CD4-positive, alpha-beta T cell (primary cell): Measurements from ENCODE around the gene GABRA5. TPM values are rescaled to one million over a fixed set of nuclear protein-coding genes. Genes with fewer than 3 reads are reported as not detected.

Experiments used
- ATAC-seq: fragments of 200-7000 bp; cut with Tn5 transposase; one replicate; pipeline ENCODE4 v1.10.0; 2022; ENCODE audit warnings: mild to moderate bottlenecking; ENCODE audit not compliant: poor library complexity
- CTCF ChIA-PET: fragments of 350-600 bp; sonication (Branson Sonifier 250); formaldehyde crosslinking; loops from one replicate; lab custom pipeline; 2021; ENCODE audit warnings: antibody characterized with exemption, inconsistent platforms; lab: Charles Lee
- POLR2A ChIA-PET: fragments of 350-600 bp; sonication (Branson Sonifier 250); formaldehyde crosslinking; loops from one replicate; lab custom pipeline; 2021; ENCODE audit warnings: antibody characterized with exemption, inconsistent platforms; lab: Charles Lee
- DNase-seq, 14 experiments: peaks; one replicate each; pipeline ENCODE4 v3.0.0-alpha.2; 2013 to 2020; ENCODE audit warnings: mixed read lengths in 2 of 14
- H3K27ac ChIP-seq, 2 donors: one replicate each; pipeline versions ENCODE4 v1.5.1 to v1.7.0; 2013; ENCODE audit warnings: low read length in 2 of 2, low read depth in 1 of 2, mild to moderate bottlenecking in 1 of 2
- H3K27me3 ChIP-seq, 2 experiments: 1 replicate in 1 of 2; 2 replicates in 1 of 2; pipeline versions ENCODE4 v1.6.1 to v1.7.0; 2013; ENCODE audit warnings: low read length in 2 of 2, control low read depth in 1 of 2, mild to moderate bottlenecking in 1 of 2, moderate library complexity in 1 of 2; ENCODE audit not compliant: insufficient read depth in 2 of 2, control insufficient read depth in 1 of 2
- H3K36me3 ChIP-seq: one replicate; pipeline ENCODE4 v1.6.1; 2013; ENCODE audit warnings: low read length, control low read depth; ENCODE audit not compliant: insufficient read depth
- H3K4me1 ChIP-seq: one replicate; pipeline ENCODE4 v1.6.1; 2013; ENCODE audit warnings: low read length, control low read depth; ENCODE audit not compliant: insufficient read depth
- H3K4me3 ChIP-seq: one replicate; pipeline ENCODE4 v1.5.1; 2013; ENCODE audit warnings: mild to moderate bottlenecking, low read length, moderate library complexity
- H3K9me3 ChIP-seq, 2 experiments: 1 replicate in 1 of 2; 2 replicates in 1 of 2; pipeline versions ENCODE4 v1.6.1 to v1.7.0; 2013; ENCODE audit warnings: low read length in 2 of 2, mild to moderate bottlenecking in 2 of 2, control low read depth in 1 of 2, moderate library complexity in 1 of 2; ENCODE audit not compliant: control insufficient read depth in 1 of 2, insufficient read depth in 1 of 2
- H3K27ac Mint-ChIP-seq: one replicate; pipeline ENCODE4 v1.8.0; 2020; ENCODE audit warnings: mixed read lengths
- H3K27me3 Mint-ChIP-seq: one replicate; pipeline ENCODE4 v1.8.0; 2021; ENCODE audit warnings: mixed read lengths
- H3K36me3 Mint-ChIP-seq: one replicate; pipeline ENCODE4 v1.8.0; 2021; ENCODE audit warnings: low read depth, mixed read lengths
- H3K4me1 Mint-ChIP-seq: one replicate; pipeline ENCODE4 v1.8.0; 2021; ENCODE audit warnings: low read depth, mixed read lengths
- H3K4me3 Mint-ChIP-seq: one replicate; pipeline ENCODE4 v1.8.0; 2020; ENCODE audit warnings: mild to moderate bottlenecking, mixed read lengths
- H3K9me3 Mint-ChIP-seq: one replicate; pipeline ENCODE4 v1.8.0; 2020; ENCODE audit warnings: mixed read lengths
- CTCF ChIP-seq: fragments of 200-600 bp; IDR thresholded peaks from one replicate; pipeline ENCODE4 v1.8.0; 2022; ENCODE audit warnings: antibody characterized with exemption, mild to moderate bottlenecking
- intact Hi-C, 2 experiments: fragments of 100-400 bp; cut with DNase I in 1 of 2; cut with micrococcal nuclease in 1 of 2; formaldehyde crosslinking; loops; one replicate each; pipeline versions ENCODE4 v1.15.1 to v1.9.0; 2023 to 2025; cut with DNase I, micrococcal nuclease
- total RNA-seq, 174 experiments: library from RNA in 2 of 174; stranded (reverse) in 2 of 174; gene quantifications; one replicate each; pipeline ENCODE4 v1.2.3 and lab custom pipeline; 2021 to 2026

The GABRA5 gene
- total RNA-seq, 2 experiments from 2014 or later, result not detected

DNA sequence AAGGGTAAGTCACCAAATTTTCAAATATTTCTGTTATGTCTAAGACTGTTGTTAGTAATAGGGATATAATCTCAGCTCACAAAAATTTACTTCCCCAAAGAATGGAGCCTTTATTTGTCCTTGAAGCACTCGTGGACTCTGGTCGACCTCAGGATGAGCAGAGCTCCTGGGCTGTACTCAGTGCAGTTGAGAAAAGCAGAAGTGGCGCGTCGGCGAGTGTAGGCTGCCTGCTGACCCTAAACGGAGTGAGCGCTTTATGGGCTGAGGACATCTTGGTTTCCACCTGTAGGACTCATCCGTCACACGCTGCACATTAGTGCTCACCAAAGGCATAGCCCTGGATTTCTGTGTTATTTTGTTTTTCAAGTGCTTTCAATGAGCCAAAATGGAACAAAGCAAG lies 11.0 kb downstream of the GABRA5 start:
- Mint-ChIP-seq H3K27ac (no peak overlapping the region), H3K36me3 (no peaks in the 10 kb centered on the region), H3K9me3 (no peaks in the 10 kb centered on the region), H3K27me3 (no peaks in the 10 kb centered on the region), H3K4me1 (no peaks in the 10 kb centered on the region), H3K4me3 (no peak overlapping the region)
- Histone ChIP-seq H3K9me3 (peaks cover 0 to under 1% of the 10 kb centered on the region in 2 experiments), H3K27ac (no peak overlapping the region), H3K27me3 (no peaks in the 10 kb centered on the region), H3K4me1 (no peaks in the 10 kb centered on the region), H3K4me3 (no peak overlapping the region), H3K36me3 (no peaks in the 10 kb centered on the region)
- CTCF ChIA-PET, result no interaction called here
- TF ChIP-seq CTCF, result no peak
- DNase-seq, result no peak
- intact Hi-C loops, result no loop called here
- POLR2A ChIA-PET, result no interaction called here
- ATAC-seq, result no peak

GRCh38 chr15:26879706-26880105 lies 12.8 kb downstream of the GABRA5 start:
- Mint-ChIP-seq H3K27me3 (no peaks in the 10 kb centered on the region), H3K9me3 (no peaks in the 10 kb centered on the region), H3K36me3 (no peaks in the 10 kb centered on the region), H3K4me3 (no peak overlapping the region), H3K27ac (no peak overlapping the region), H3K4me1 (no peaks in the 10 kb centered on the region)
- Histone ChIP-seq H3K4me3 (no peak overlapping the region), H3K4me1 (no peaks in the 10 kb centered on the region), H3K27me3 (no peaks in the 10 kb centered on the region), H3K36me3 (no peaks in the 10 kb centered on the region), H3K9me3 (peaks cover 0 to 5% of the 10 kb centered on the region in 2 experiments), H3K27ac (no peak overlapping the region)
- DNase-seq, result no peak
- intact Hi-C loops, result loop anchor here in 1 of 2 experiments (10.0 kb wide), 1 partner anchor 1375 kb away; no protein-coding TSS in a partner anchor
- ChIA-PET POLR2A (no interaction called here), CTCF (no interaction called here)
- no peak for TF ChIP-seq CTCF
- no peak for ATAC-seq

GRCh38 chr15:26882112-26882511 lies 15.2 kb downstream of the GABRA5 start:
- H3K4me3 ChIP-seq, result no peak overlapping the region
- DNase-seq, result no peak
- CTCF ChIA-PET, result no interaction called here
- H3K27ac Mint-ChIP-seq, result no peak overlapping the region
- no peaks in the 10 kb centered on the region for H3K4me1 ChIP-seq
- no peak overlapping the region for H3K4me3 Mint-ChIP-seq
- no peak for ATAC-seq
- no peaks in the 10 kb centered on the region for H3K9me3 Mint-ChIP-seq
- no peaks in the 10 kb centered on the region for H3K27me3 ChIP-seq
- no peaks in the 10 kb centered on the region for H3K36me3 Mint-ChIP-seq
- H3K27ac ChIP-seq, result no peak overlapping the region
- peaks cover 0 to 5% of the 10 kb centered on the region in 2 experiments for H3K9me3 ChIP-seq
- H3K36me3 ChIP-seq, result no peaks in the 10 kb centered on the region
- TF ChIP-seq CTCF, result no peak
- intact Hi-C loops, result loop anchor here in 1 of 2 experiments (10.0 kb wide), 1 partner anchor 1377 kb away; no protein-coding TSS in a partner anchor
- POLR2A ChIA-PET, result no interaction called here
- peaks cover 4% of the 10 kb centered on the region for H3K27me3 Mint-ChIP-seq
- H3K4me1 Mint-ChIP-seq, result no peaks in the 10 kb centered on the region
